Hepatocyte (in vitro differentiated cells): Measurements from ENCODE around the gene SLC25A5.

Source experiments
- CTCF ChIP-seq: fragments of 200-600 bp; sonication (generic); IDR thresholded peaks from 2 replicates; pipeline ENCODE4 v1.5.1; 2016; ENCODE audit warnings: antibody characterized with exemption, mild to moderate bottlenecking; ENCODE audit not compliant: poor library complexity
- EZH2phosphoT487 ChIP-seq: fragments of 200-600 bp; sonication (generic); IDR thresholded peaks from one replicate; pipeline ENCODE4 v1.6.1; 2018; ENCODE audit warnings: antibody characterized with exemption, mild to moderate bottlenecking, low read depth, moderate library complexity; ENCODE audit not compliant: unreplicated experiment, severe bottlenecking

GRCh38 chrX:119482041-119482440 is 13.8 kb downstream of the SLC25A5 start:
- no peak for TF ChIP-seq CTCF
- TF ChIP-seq EZH2phosphoT487: no peak
